Measurements from ENCODE around the gene FAT3. TPM values are rescaled to one million over a fixed set of nuclear protein-coding genes. Genes with fewer than 3 reads are reported as not detected.

The FAT3 gene
- total RNA-seq, 1 experiment from 2014 or later, result 9.1 TPM

GRCh38 chr11:92180664-92181251 is 43.9 kb upstream of the FAT3 start:
- no TSS peak for BruUV-seq (replicated peaks)
- no peak for TF ChIP-seq EZH2 (IDR thresholded peaks at IDR 0.05; ENCODE audit: borderline replicate concordance, low read depth, low read length, poor library complexity, severe bottlenecking)
- no peak for TF ChIP-seq CTCF (conservative IDR thresholded peaks at IDR 0.05; ENCODE audit: low read depth, low read length)
- Histone ChIP-seq H3K27ac (ENCODE audit: low read depth, low read length, poor library complexity, severe bottlenecking) (no peak overlapping the region), H3K36me3 (ENCODE audit: insufficient read depth, low read length, poor library complexity, severe bottlenecking) (no peaks in the 10 kb centered on the region), H3K9me3 (ENCODE audit: low read depth, low read length, poor library complexity, severe bottlenecking) (no peaks in the 10 kb centered on the region), H3K4me3 (ENCODE audit: low read depth, low read length, poor library complexity, severe bottlenecking) (no peak overlapping the region), H3K27me3 (replicated peaks; ENCODE audit: insufficient read depth, low read depth, low read length, poor library complexity) (no peaks in the 10 kb centered on the region), H3K4me1 (ENCODE audit: insufficient read depth, low read length, poor library complexity, severe bottlenecking) (no peaks in the 10 kb centered on the region)
- POLR2A ChIA-PET (ENCODE audit: low non-redundant PET), result no interaction called here
- CTCF ChIA-PET, result no interaction called here
- intact Hi-C loops (cut with micrococcal nuclease; ENCODE audit: unreplicated experiment), result no loop called here
- DNase-seq (ENCODE audit: low spot score), result no peak

DNA sequence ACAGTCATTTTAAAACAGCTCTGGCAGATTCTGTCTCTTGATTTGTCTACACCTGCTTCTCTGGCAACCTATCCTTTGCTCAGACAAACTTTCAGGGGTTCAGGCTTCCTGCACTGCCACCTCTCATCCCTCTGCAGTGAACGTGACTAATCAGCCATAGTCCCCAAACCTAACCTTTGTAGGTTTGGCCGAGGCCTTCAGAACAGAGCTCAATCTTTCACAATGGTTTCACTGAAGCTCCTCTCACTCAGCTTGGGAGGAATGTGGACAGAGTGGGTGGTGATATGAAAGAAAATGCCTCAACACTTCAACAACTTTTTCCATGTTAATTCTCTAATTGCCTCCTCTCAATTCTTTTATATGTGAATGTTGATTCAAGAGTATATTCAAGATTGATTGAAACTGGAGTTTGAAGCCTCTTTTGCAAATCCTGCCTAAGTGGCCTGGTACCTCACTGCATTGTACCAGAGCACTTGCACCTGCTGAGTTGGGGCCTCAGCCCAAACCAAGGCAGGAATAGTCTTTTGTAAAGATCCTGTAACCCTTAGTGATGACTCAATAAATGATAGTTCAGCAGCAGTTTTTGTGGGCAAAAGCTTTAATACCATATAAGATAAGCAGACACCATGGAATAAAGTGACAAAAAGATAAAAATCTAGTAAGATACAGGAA is 33.9 kb upstream of the FAT3 start:
- CTCF ChIA-PET, result no interaction called here
- TF ChIP-seq CTCF (conservative IDR thresholded peaks at IDR 0.05; ENCODE audit: low read depth, low read length) (no peak), EZH2 (IDR thresholded peaks at IDR 0.05; ENCODE audit: borderline replicate concordance, low read depth, low read length, poor library complexity, severe bottlenecking) (no peak)
- POLR2A ChIA-PET (ENCODE audit: low non-redundant PET), result no interaction called here
- H3K4me1 ChIP-seq (ENCODE audit: insufficient read depth, low read length, poor library complexity, severe bottlenecking), result no peaks in the 10 kb centered on the region
- no peaks in the 10 kb centered on the region for H3K27me3 ChIP-seq (replicated peaks; ENCODE audit: insufficient read depth, low read depth, low read length, poor library complexity)
- H3K9me3 ChIP-seq (ENCODE audit: low read depth, low read length, poor library complexity, severe bottlenecking), result no peaks in the 10 kb centered on the region
- no TSS peak for BruUV-seq (replicated peaks)
- no peak overlapping the region for H3K27ac ChIP-seq (ENCODE audit: low read depth, low read length, poor library complexity, severe bottlenecking)
- no peak for DNase-seq (ENCODE audit: low spot score)
- H3K4me3 ChIP-seq (ENCODE audit: low read depth, low read length, poor library complexity, severe bottlenecking), result no peak overlapping the region
- intact Hi-C loops (cut with micrococcal nuclease; ENCODE audit: unreplicated experiment), result no loop called here
- no peaks in the 10 kb centered on the region for H3K36me3 ChIP-seq (ENCODE audit: insufficient read depth, low read length, poor library complexity, severe bottlenecking)

DNA sequence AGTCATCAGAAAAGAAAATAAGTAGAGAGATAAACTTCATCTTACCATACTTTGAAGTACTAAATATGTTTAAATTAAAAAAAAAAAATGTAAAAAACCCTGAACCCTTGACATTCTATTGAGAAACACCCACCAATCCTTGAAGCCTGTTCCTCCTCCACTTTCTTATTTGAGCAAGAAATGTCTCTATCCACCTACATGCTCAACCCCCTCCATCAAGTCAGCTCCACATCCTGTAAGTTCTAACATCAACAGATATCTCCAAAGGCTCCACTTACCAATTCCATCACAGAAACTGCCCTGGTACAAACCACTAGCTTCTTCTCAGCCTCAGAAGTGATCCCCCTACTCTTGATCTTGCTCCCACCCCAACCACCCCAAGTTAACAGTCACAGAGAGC is 32.5 kb upstream of the FAT3 start:
- H3K36me3 ChIP-seq (ENCODE audit: insufficient read depth, low read length, poor library complexity, severe bottlenecking), result no peaks in the 10 kb centered on the region
- H3K27me3 ChIP-seq (replicated peaks; ENCODE audit: insufficient read depth, low read depth, low read length, poor library complexity), result no peaks in the 10 kb centered on the region
- ChIA-PET POLR2A (ENCODE audit: low non-redundant PET) (no interaction called here), CTCF (no interaction called here)
- BruUV-seq (replicated peaks), result no TSS peak
- H3K4me3 ChIP-seq (ENCODE audit: low read depth, low read length, poor library complexity, severe bottlenecking), result no peak overlapping the region
- no peak overlapping the region for H3K27ac ChIP-seq (ENCODE audit: low read depth, low read length, poor library complexity, severe bottlenecking)
- no peaks in the 10 kb centered on the region for H3K9me3 ChIP-seq (ENCODE audit: low read depth, low read length, poor library complexity, severe bottlenecking)
- no peaks in the 10 kb centered on the region for H3K4me1 ChIP-seq (ENCODE audit: insufficient read depth, low read length, poor library complexity, severe bottlenecking)
- intact Hi-C loops (cut with micrococcal nuclease; ENCODE audit: unreplicated experiment), result no loop called here
- TF ChIP-seq CTCF (conservative IDR thresholded peaks at IDR 0.05; ENCODE audit: low read depth, low read length), result no peak
- TF ChIP-seq EZH2 (IDR thresholded peaks at IDR 0.05; ENCODE audit: borderline replicate concordance, low read depth, low read length, poor library complexity, severe bottlenecking), result no peak
- DNase-seq (ENCODE audit: low spot score), result no peak

Data from A673 (cell line).